Esophagus muscularis mucosa (tissue), 3 donors: Measurements from ENCODE around the gene RAB40C.

Experiments
- CTCF ChIP-seq, 3 experiments: fragments of 200-600 bp in 2 of 3; fragments of 450-650 bp in 1 of 3; sonication (generic) in 2 of 3; IDR thresholded peaks; one replicate each; pipeline ENCODE4 v1.5.1; 2017 to 2019; ENCODE audit warnings: antibody characterized with exemption in 3 of 3, mild to moderate bottlenecking in 2 of 3, moderate library complexity in 1 of 3
- POLR2AphosphoS5 ChIP-seq, 2 donors: sonication (generic); formaldehyde crosslinking; IDR thresholded peaks; one replicate each; pipeline ENCODE4 v1.6.1; 2017; ENCODE audit warnings: antibody characterized with exemption in 2 of 2

DNA sequence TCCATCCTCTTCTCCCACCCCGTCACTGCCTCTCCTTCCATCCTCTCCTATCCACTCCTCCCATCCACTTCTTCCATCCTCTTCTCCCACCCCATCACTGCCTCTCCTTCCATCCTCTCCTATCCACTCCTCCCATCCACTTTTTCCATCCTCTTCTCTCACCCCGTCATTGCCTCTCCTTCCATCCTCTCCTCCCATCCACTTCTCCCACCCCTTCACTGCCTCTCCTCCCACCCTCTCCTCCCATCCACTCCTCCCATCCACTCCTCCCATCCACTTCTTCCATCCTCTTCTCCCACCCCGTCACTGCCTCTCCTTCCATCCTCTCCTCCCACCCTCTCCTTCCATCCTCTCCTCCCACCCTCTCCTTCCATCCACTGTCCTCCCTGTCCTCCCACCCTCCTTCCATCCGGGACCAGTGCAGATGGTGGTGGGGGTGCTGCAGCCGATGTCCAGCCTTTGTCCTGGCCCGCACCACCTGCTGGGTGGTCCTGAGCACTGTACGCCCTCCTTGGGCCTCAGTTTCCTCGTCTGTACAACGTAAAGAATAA lies 42.0 kb downstream of the RAB40C start:
- no peak for TF ChIP-seq CTCF (IDR thresholded peaks at IDR 0.05)
- TF ChIP-seq POLR2AphosphoS5 (IDR thresholded peaks at IDR 0.05), result no peak
